Osteoblast (primary cell): ENCODE data around the gene ITIH3. TPM values are rescaled to one million over a fixed set of nuclear protein-coding genes. Genes with fewer than 3 reads are reported as not detected.

Experiments used
- DNase-seq: peaks from one replicate; pipeline ENCODE4 v3.0.0; 2011; ENCODE audit warnings: low spot score, mixed read lengths; ENCODE audit not compliant: insufficient read length; ENCODE audit errors: missing footprints
- H2AFZ ChIP-seq: 2 replicates; pipeline ENCODE4 v1.6.0; 2011; ENCODE audit warnings: mild to moderate bottlenecking, low read length
- H3K27ac ChIP-seq: 2 replicates; pipeline ENCODE4 v1.5.1; 2011; ENCODE audit warnings: mild to moderate bottlenecking, low read depth, low read length, moderate library complexity
- H3K27me3 ChIP-seq: 2 replicates; pipeline ENCODE4 v1.6.0; 2012; ENCODE audit warnings: mild to moderate bottlenecking, control low read depth, inconsistent platforms, low read length, moderate library complexity; ENCODE audit not compliant: insufficient read depth
- H3K36me3 ChIP-seq: 2 replicates; pipeline ENCODE4 v1.5.1; 2011; ENCODE audit warnings: mild to moderate bottlenecking, low read length, control low read depth, moderate library complexity; ENCODE audit not compliant: insufficient read depth
- H3K4me1 ChIP-seq: 2 replicates; pipeline ENCODE4 v1.5.1; 2011; ENCODE audit warnings: mild to moderate bottlenecking, low read length, control low read depth, moderate library complexity; ENCODE audit not compliant: insufficient read depth
- H3K4me2 ChIP-seq: 2 replicates; pipeline ENCODE4 v1.6.0; 2011; ENCODE audit warnings: mild to moderate bottlenecking, low read length; ENCODE audit not compliant: insufficient read depth
- H3K4me3 ChIP-seq: fragments of 200-600 bp; sonication (generic); 3 replicates; pipeline ENCODE4 v1.5.1; 2012; ENCODE audit warnings: mild to moderate bottlenecking, low read length, inconsistent platforms; ENCODE audit not compliant: insufficient read depth
- H3K79me2 ChIP-seq: 2 replicates; pipeline ENCODE4 v1.6.0; 2012; ENCODE audit warnings: mild to moderate bottlenecking, low read length, control low read depth, inconsistent platforms; ENCODE audit not compliant: insufficient read depth
- H3K9me3 ChIP-seq: 2 replicates; pipeline ENCODE4 v1.5.1; 2011; ENCODE audit warnings: low read depth, low read length, control low read depth
- H4K20me1 ChIP-seq: 2 replicates; pipeline ENCODE4 v1.6.0; 2012; ENCODE audit warnings: mild to moderate bottlenecking, low read length, control low read depth; ENCODE audit not compliant: insufficient read depth
- CTCF ChIP-seq: IDR thresholded peaks from 2 replicates; pipeline ENCODE4 v1.5.1; 2011; ENCODE audit warnings: mild to moderate bottlenecking, low read depth, low read length, moderate library complexity; ENCODE audit errors: extremely low read depth
- total RNA-seq: library from RNA; depleted of rRNA; stranded (reverse); fragments of >200 nt; gene quantifications from 2 replicates; pipeline ENCODE4 v1.2.3, GENCODE V29; 2012

The ITIH3 gene
- total RNA-seq, 1 donor: under 0.01 TPM

GRCh38 chr3:52810923-52811322 lies 16.3 kb downstream of the ITIH3 start:
- no peaks in the 10 kb centered on the region for H4K20me1 ChIP-seq
- H3K9me3 ChIP-seq: no peaks in the 10 kb centered on the region
- no peaks in the 10 kb centered on the region for H3K79me2 ChIP-seq
- H3K4me1 ChIP-seq: no peaks in the 10 kb centered on the region
- H3K27ac ChIP-seq: no peak overlapping the region
- no peak for TF ChIP-seq CTCF
- H3K4me2 ChIP-seq: no peak overlapping the region
- no peak overlapping the region for H3K4me3 ChIP-seq
- H2AFZ ChIP-seq: no peak overlapping the region
- peaks cover 11% of the 10 kb centered on the region for H3K27me3 ChIP-seq
- H3K36me3 ChIP-seq: no peaks in the 10 kb centered on the region
- DNase-seq: no peak

- no peaks in the 10 kb centered on the region for H3K4me1 ChIP-seq
- H3K9me3 ChIP-seq: no peaks in the 10 kb centered on the region
- H3K79me2 ChIP-seq: no peaks in the 10 kb centered on the region
- no peak overlapping the region for H3K4me3 ChIP-seq
- no peaks in the 10 kb centered on the region for H3K36me3 ChIP-seq
- no peak for DNase-seq
- H3K27ac ChIP-seq: no peak overlapping the region
- H4K20me1 ChIP-seq: no peaks in the 10 kb centered on the region
- no peak overlapping the region for H2AFZ ChIP-seq
- TF ChIP-seq CTCF: no peak
- H3K4me2 ChIP-seq: no peak overlapping the region
- peaks cover 11% of the 10 kb centered on the region for H3K27me3 ChIP-seq
These were observed 16.9 kb downstream of the ITIH3 start for GRCh38 chr3:52811452-52812011.

DNA sequence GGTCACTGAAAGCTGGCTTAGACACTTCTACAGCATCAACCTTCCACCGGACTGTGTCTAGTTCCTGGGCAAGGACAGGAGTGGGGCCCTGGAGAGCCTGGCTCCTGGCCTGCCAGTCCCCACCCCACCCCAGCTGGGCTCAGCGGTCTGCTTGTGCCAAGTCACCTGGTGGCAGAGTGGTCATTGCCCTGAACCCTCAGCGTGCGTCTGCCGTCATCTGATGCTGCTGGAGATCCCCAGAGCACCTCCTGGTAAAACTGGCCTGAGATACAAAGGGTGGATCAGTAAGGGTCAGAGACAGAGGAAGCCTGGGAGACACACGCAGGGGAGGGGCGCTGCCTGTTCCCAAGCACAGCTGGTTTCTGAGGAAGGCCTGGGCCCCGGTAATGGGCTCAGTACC lies 19.2 kb downstream of the ITIH3 start:
- Histone ChIP-seq H3K79me2 (no peaks in the 10 kb centered on the region), H3K4me2 (no peak overlapping the region), H4K20me1 (no peaks in the 10 kb centered on the region), H3K36me3 (no peaks in the 10 kb centered on the region), H3K4me1 (no peaks in the 10 kb centered on the region), H3K9me3 (no peaks in the 10 kb centered on the region), H3K27ac (no peak overlapping the region), H3K4me3 (no peak overlapping the region), H3K27me3 (peaks cover 6% of the 10 kb centered on the region), H2AFZ (no peak overlapping the region)
- no peak for TF ChIP-seq CTCF
- DNase-seq: no peak

- Histone ChIP-seq H3K27me3 (no peaks in the 10 kb centered on the region), H2AFZ (no peak overlapping the region), H3K4me1 (no peaks in the 10 kb centered on the region), H3K79me2 (no peaks in the 10 kb centered on the region), H3K9me3 (no peaks in the 10 kb centered on the region), H3K36me3 (no peaks in the 10 kb centered on the region), H3K27ac (no peak overlapping the region), H3K4me2 (no peak overlapping the region), H4K20me1 (no peaks in the 10 kb centered on the region), H3K4me3 (no peak overlapping the region)
- no peak for DNase-seq
- no peak for TF ChIP-seq CTCF
These were observed 21.6 kb downstream of the ITIH3 start for GRCh38 chr3:52816199-52816598.
